GM06990 (cell line): Measurements from ENCODE around the gene BCL2L11.

Experiments used
- DNase-seq: peaks from one replicate; pipeline ENCODE4 v3.0.0-alpha.2; 2011; ENCODE audit not compliant: insufficient read length; ENCODE audit errors: extremely low read depth
- H3K27me3 ChIP-seq: replicated peaks from 2 replicates; pipeline ENCODE4 v1.6.0; 2011; ENCODE audit warnings: low read length; ENCODE audit not compliant: control insufficient read depth, insufficient read depth
- H3K36me3 ChIP-seq: 2 replicates; pipeline ENCODE4 v1.5.1; 2011; ENCODE audit warnings: low read length; ENCODE audit not compliant: control insufficient read depth, insufficient read depth
- H3K4me3 ChIP-seq: replicated peaks from 2 replicates; pipeline ENCODE4 v1.5.1; 2011; ENCODE audit warnings: low read depth, mild to moderate bottlenecking, control low read depth, low read length
- TF ChIP-seq, protein P1 (sequence below): IDR thresholded peaks from 2 replicates; pipeline ENCODE4 v1.5.1; 2011; ENCODE audit warnings: low read length, control low read depth, mild to moderate bottlenecking, inconsistent platforms; ENCODE audit not compliant: insufficient read depth, poor library complexity, severe bottlenecking

BCL2L11 gene

DNA sequence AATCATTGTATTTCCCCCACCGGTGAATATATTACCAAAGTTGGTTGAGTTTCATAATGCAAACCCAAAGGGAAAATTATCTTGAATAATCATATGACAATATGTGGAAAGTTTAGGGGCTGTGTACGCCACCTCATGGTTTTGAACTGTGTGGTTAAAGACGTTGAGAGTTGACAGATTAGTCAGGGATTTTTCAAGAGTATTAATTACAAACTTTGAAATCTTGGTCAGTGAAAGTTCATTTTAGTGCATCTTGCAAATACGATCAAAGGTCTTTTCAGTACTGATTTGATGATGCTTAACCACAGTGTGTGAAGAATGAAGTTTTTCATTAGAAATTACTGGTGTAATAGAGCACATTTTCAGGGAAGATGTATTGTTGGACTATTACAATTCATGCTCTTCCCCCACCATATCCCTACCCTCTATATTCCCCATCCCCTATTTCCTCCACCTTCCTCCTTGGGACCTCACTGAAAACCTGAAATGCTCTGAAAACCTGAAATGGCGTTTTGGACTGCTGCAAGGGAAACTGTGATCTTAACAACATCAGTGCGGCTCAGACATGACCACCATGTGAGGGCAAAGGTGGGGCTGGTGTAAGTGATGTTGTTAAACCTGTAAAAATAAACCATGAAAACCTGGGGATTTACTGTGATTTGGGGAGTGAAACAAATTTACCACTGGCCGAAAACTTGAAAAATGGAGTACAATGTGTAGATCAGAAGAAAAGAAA, 4.5 kb upstream of the BCL2L11 start:
- peaks cover 3% of the 10 kb centered on the region for H3K27me3 ChIP-seq
- TF ChIP-seq, protein P1, sequence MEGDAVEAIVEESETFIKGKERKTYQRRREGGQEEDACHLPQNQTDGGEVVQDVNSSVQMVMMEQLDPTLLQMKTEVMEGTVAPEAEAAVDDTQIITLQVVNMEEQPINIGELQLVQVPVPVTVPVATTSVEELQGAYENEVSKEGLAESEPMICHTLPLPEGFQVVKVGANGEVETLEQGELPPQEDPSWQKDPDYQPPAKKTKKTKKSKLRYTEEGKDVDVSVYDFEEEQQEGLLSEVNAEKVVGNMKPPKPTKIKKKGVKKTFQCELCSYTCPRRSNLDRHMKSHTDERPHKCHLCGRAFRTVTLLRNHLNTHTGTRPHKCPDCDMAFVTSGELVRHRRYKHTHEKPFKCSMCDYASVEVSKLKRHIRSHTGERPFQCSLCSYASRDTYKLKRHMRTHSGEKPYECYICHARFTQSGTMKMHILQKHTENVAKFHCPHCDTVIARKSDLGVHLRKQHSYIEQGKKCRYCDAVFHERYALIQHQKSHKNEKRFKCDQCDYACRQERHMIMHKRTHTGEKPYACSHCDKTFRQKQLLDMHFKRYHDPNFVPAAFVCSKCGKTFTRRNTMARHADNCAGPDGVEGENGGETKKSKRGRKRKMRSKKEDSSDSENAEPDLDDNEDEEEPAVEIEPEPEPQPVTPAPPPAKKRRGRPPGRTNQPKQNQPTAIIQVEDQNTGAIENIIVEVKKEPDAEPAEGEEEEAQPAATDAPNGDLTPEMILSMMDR = no peak
- DNase-seq = peak; percentile 28
- no peaks in the 10 kb centered on the region for H3K36me3 ChIP-seq
- H3K4me3 ChIP-seq = no peak overlapping the region

DNA sequence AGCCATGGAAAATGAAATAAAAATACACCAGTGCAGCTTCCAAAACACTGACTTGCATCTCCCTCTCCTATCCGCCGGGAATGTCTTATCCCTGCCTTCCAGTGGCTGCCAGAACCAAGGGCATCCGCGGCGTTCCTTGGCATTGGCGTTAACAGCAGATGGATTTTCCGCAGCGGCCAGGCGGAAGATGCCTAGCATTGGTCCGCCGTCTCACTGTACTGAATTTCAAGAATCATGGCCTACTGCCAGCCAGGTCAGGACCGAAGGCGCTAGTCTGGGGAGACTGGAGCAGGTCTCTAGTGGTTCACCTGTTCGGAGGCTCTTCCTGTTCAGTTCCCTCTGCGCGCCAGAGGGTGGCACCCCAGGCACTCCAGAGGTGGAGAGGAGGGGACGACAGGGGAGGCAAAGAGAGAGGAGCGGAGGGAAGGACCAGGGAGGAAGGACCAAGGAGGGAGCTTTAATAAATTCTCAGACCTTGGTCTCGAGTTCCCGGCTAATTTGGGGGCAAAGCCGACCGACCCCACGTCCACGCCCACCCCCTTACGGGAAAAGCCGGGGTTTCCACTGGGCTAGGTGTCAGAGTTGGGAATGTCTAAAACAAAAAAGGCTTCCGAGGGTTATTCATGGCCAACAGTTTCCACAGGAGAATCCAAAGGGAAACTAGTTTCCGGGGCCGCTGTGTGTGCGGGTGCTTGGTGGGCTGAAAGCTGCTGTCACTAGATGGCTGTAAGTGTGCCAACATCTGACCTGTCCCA, 3.7 kb upstream of the BCL2L11 start:
- no peaks in the 10 kb centered on the region for H3K36me3 ChIP-seq
- peaks cover 3% of the 10 kb centered on the region for H3K27me3 ChIP-seq
- TF ChIP-seq, protein P1 = peak; percentile 94
- DNase-seq = peak; percentile 52
- H3K4me3 ChIP-seq = no peak overlapping the region

DNA sequence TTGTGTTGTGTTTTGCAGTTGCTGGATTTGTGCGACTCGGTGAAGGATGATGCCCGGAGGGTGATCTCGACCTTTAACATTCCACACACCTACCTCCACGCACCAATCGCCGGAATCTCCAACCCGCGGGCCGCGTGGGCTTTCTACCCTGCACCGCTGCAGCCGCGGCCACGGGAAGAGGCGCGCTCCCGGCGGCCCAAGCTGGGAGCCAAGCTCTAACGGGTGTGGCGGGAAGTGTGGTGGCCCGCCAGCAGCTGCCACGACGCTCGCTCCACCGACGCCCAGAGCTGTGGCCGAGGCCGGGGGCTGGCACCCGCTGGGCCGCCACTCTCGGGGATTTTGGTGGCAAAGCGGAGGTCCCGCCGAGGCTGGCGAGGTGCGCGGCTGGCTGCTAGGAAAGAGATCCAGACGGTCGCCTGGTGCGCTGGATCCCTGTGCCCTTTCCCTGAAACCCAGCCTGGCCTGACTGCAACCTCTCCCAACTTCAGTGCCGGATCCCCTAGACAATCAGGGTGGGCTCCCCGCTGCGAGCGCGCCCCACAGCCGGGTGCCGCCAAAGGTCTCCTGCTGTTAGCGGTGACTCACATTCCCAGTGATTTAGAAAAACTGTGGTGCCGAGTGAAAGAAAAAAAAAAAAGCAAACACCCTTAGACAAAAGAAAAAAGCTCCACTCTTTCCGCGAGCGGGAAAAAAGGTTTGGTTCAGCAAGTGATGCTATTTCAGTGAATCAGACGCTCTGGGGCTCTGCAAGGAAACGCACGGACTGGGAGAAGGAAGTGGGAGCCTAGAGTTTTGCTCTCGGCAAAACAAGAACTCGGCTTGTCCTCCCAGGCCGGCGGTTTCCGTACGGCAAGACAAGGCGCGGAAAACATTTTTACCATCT, 2.9 kb upstream of the BCL2L11 start:
- TF ChIP-seq, protein P1 = no peak
- Histone ChIP-seq H3K4me3 (no peak overlapping the region), H3K27me3 (peaks cover 3% of the 10 kb centered on the region), H3K36me3 (no peaks in the 10 kb centered on the region)
- peak; percentile 33 for DNase-seq

DNA sequence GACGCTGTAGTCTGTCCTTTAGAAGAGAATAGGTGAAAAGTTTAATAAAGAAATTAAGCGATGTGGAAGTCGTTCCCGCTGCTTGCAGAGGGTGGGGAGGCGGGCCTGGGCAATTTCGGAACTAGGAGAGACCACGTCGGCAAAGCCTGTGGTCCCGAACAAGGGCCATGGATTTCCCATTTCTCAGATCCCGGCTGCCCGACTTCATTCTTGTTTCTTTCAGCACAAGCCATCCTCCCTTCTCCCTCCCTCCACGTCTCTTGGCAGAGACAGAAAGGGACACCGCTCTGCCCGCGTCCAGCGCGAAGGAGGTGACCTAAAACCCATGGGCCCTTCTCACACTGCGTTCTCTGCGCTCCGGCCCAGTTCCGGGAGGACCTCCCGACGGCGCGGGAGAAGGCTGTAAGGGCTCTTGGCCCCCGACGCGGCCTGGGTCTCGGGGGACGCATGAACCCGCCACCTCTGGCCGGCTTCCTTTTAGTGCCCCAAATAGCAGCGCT, 2.2 kb upstream of the BCL2L11 start:
- Histone ChIP-seq H3K4me3 (no peak overlapping the region), H3K36me3 (no peaks in the 10 kb centered on the region), H3K27me3 (peaks cover 3% of the 10 kb centered on the region)
- TF ChIP-seq, protein P1 = no peak
- no peak for DNase-seq

DNA sequence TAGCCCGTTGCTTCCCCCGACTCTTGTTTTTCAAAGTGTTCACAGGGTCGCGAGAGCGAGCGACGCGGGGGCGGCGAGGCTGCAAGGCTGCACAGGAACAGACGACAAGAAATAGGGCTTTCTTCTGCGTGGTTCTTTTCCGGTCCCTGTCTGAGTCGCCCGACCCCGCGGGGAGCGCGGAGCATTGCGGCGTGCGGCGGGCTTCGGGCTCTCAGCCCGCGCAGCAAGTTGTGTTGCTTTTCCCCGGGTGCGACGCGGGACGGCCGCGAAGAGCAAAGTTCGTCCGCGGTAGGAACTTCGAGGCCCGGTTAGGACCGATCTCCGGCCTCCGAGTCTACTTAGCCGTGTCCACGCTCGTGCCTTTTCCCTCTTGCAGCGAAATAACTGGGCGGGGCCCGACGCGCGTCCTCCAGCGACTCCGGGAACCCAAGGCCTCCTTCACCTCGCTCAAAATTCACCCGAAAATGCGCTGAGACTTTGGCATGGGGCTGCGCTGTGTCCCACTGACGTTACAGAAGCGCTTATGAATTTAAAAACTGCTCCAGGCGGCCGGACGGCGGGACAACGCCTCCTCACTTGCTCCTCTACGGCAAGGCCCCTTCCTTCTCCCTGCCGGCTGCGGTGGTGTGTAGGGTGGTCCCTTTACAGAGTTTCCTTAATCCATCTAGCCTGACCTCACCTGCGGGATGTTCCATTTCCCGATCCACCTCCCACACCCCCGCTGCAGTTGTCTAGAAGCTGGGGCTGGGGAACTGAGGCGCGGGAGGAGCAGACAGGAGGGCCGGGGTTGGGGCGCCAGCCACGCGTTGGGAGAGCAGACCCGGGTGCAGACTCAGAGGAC, 1.5 kb upstream of the BCL2L11 start:
- peak; percentile 40 for DNase-seq
- TF ChIP-seq, protein P1 = no peak
- Histone ChIP-seq H3K27me3 (peaks cover 3% of the 10 kb centered on the region), H3K4me3 (no peak overlapping the region), H3K36me3 (0 out of 2 replicates have a peak, but pooled peaks cover 1% of the 10 kb centered on the region)
